Aorta (tissue), 5 donors: ENCODE data around the gene PHC2. TPM values are rescaled to one million over a fixed set of nuclear protein-coding genes. Genes with fewer than 3 reads are reported as not detected.

ENCODE experiments used
- ATAC-seq: fragments of 200-7000 bp; cut with Tn5 transposase; one replicate; pipeline ENCODE4 v1.9.1; 2022; ENCODE audit warnings: moderate library complexity; ENCODE audit not compliant: low FRiP score
- DNase-seq, 2 donors: peaks; one replicate each; pipeline ENCODE4 v3.0.0-alpha.2; 2020
- H3K27ac ChIP-seq, 2 donors: one replicate each; pipeline ENCODE4 v1.5.1; 2013; ENCODE audit warnings: low read length in 2 of 2, mild to moderate bottlenecking in 2 of 2, moderate library complexity in 2 of 2, control low read depth in 1 of 2, inconsistent platforms in 1 of 2, low read depth in 1 of 2
- H3K27me3 ChIP-seq, 2 donors: one replicate each; pipeline ENCODE4 v1.6.1; 2013; ENCODE audit warnings: control low read depth in 1 of 2, low read length in 1 of 2, mild to moderate bottlenecking in 1 of 2, moderate library complexity in 1 of 2; ENCODE audit not compliant: insufficient read depth in 2 of 2, control insufficient read depth in 1 of 2
- H3K36me3 ChIP-seq, 2 donors: one replicate each; pipeline ENCODE4 v1.6.1; 2013; ENCODE audit warnings: control low read depth in 1 of 2, low read length in 1 of 2, mild to moderate bottlenecking in 1 of 2; ENCODE audit not compliant: insufficient read depth in 2 of 2, control insufficient read depth in 1 of 2
- H3K4me1 ChIP-seq, 2 donors: one replicate each; pipeline ENCODE4 v1.6.1; 2013; ENCODE audit warnings: low read length in 2 of 2, control low read depth in 1 of 2, mild to moderate bottlenecking in 1 of 2, moderate library complexity in 1 of 2; ENCODE audit not compliant: insufficient read depth in 2 of 2, control insufficient read depth in 1 of 2
- H3K4me3 ChIP-seq, 2 donors: one replicate each; pipeline ENCODE4 v1.5.1; 2013; ENCODE audit warnings: low read length in 2 of 2, control low read depth in 1 of 2, mild to moderate bottlenecking in 1 of 2
- H3K9me3 ChIP-seq: one replicate; pipeline ENCODE4 v1.6.1; 2013; ENCODE audit warnings: mild to moderate bottlenecking, low read length; ENCODE audit not compliant: control insufficient read depth
- WGBS, 2 donors: extraction: QIAGEN DNeasy Blood & Tissue Kit; methylation state at CpG; one replicate each; pipeline ENCODE4 v1.1.7; 2013; 5-methylcytosine and 5-hydroxymethylcytosine counted together
- intact Hi-C, 2 donors: fragments of 100-400 bp; cut with DNase I; formaldehyde crosslinking; loops; one replicate each; pipeline versions ENCODE4 v1.14.2 to v1.15.0; 2022
- polyA plus RNA-seq, 2 donors: library from polyadenylated mRNA; stranded (reverse); fragments of 200-250 nt; gene quantifications; one replicate each; pipeline ENCODE4 v1.2.3, GENCODE V29; 2013
- total RNA-seq, 2 donors: library from RNA; stranded (reverse); fragmentation: NEBNext Ultra II Directional; extraction: Animal tissue kit (Norgen Biotek cat#: 25700); gene quantifications; one replicate each; pipeline ENCODE4 v1.2.1, GENCODE V29; 2021
- donor health status: healthy with polysubstance abuse.
- donor health status: Bipolar disorder and iron deficiency.
- donor health status: DM: no; HTN: no; CAD: no.
- donor health status: DM: no; HTN: no; CAD: no.
- donor health status: DM: yes; HTN: yes; CAD: no.

The PHC2 gene
- total and polyA plus RNA-seq, 4 donors: 82.4 to 156 (median 107) TPM

DNA sequence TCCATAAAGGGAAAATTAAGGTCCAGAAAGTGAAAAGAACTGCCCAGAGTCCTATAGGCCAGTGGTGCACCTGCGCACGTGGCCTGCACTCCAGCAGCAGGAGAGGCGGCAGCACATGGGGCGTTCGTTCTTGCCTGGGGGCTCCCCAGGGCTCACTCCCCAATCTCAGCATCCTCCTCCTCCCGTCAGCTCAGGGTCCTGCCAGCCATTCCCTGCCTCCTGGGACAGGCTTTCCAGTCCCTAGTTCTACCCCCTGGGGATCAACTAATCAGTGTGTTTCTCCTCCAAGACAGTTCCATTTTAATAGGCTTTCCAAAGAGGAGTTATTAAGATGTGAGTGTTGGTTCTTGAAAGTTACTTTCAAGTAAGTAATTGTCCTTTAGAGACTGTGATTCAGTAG is 108.8 kb downstream of the PHC2 start:
- Histone ChIP-seq H3K27me3 (no peaks in the 10 kb centered on the region), H3K9me3 (no peaks in the 10 kb centered on the region), H3K36me3 (peaks cover 6 to 14% of the 10 kb centered on the region in 2 donors), H3K27ac (no peak overlapping the region), H3K4me1 (no peaks in the 10 kb centered on the region), H3K4me3 (no peak overlapping the region)
- DNase-seq (peak; percentile 22 to 45), ATAC-seq (no peak)
- 46 to 60% methylated on average over 6 of the region's 6 CpGs for WGBS, 2 donors
- intact Hi-C loops: no loop called here

DNA sequence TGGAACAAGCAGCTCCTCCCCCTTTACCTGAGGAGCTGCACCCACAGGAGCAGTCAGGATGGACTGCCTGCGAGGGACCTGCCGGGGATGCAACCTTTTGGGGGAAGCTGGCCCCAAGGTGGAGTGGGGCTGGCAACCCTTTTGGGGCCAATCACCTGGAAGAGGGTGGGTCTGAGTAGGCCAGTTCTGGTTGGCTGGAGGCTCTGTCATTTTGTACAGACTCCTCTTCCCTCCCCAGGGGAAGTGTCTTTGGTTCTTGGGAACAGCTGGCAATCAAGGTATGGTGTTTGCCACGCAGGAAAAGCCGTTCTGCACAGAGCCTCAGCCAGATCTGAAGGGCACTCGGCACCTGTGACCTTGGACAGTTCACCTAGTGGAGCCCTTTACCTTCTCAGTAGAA is 109.7 kb downstream of the PHC2 start:
- H3K27ac ChIP-seq: no peak overlapping the region
- H3K36me3 ChIP-seq: peaks cover 6 to 12% of the 10 kb centered on the region in 2 donors
- 73 to 79% methylated on average over 5 of the region's 5 CpGs for WGBS, 2 donors
- intact Hi-C loops: no loop called here
- ATAC-seq: no peak
- H3K4me3 ChIP-seq: no peak overlapping the region
- H3K9me3 ChIP-seq: no peaks in the 10 kb centered on the region
- no peaks in the 10 kb centered on the region for H3K4me1 ChIP-seq
- H3K27me3 ChIP-seq: no peaks in the 10 kb centered on the region
- DNase-seq: peak; percentile 28 to 39

DNA sequence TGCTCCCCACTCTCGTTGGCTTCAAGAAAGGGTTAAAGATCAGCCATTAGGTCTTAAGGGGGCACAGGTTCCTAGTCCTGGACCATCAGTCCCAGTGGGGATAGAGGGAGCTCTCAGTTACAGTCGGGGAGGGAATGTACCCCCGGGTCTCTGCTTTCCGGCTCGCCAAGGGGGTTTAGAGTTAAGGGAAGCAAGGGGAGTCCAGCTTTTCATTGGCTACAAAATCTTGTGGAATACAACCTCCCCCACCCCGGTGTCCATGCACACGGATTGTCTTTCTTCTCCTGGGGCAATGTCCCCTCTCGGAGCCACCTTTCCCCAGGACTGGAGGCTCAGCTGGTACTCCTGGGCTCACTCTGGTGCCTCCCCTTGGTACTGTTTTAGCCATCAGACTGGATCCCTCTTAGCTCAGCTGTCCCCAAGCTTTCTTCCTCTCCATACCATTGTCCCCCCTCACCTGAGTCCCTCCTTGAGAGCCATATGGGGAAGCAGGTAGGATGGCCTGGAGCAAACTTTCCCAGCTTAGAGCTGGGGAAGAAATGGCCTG is 110.2 kb downstream of the PHC2 start, which contains the start of gene A3GALT2:
TSS of gene A3GALT2 (minus strand) at position 480 of the 547 bp plus-strand sequence. CDS start at position 480, 0 bp downstream.
- Histone ChIP-seq H3K4me3 (no peak within 1 kb of the TSS), H3K4me1 (no peaks in the 10 kb centered on the region), H3K9me3 (no peaks in the 10 kb centered on the region), H3K27me3 (no peaks in the 10 kb centered on the region), H3K36me3 (peaks cover 3 to 11% of the 10 kb centered on the region in 2 donors), H3K27ac (no peak within 1 kb of the TSS)
- WGBS, 2 donors: 56% methylated on average over 8 of the region's 8 CpGs
- ATAC-seq (no peak), DNase-seq (peak in 1 of 2 donors; percentile 59)
- intact Hi-C loops: no loop called here

DNA sequence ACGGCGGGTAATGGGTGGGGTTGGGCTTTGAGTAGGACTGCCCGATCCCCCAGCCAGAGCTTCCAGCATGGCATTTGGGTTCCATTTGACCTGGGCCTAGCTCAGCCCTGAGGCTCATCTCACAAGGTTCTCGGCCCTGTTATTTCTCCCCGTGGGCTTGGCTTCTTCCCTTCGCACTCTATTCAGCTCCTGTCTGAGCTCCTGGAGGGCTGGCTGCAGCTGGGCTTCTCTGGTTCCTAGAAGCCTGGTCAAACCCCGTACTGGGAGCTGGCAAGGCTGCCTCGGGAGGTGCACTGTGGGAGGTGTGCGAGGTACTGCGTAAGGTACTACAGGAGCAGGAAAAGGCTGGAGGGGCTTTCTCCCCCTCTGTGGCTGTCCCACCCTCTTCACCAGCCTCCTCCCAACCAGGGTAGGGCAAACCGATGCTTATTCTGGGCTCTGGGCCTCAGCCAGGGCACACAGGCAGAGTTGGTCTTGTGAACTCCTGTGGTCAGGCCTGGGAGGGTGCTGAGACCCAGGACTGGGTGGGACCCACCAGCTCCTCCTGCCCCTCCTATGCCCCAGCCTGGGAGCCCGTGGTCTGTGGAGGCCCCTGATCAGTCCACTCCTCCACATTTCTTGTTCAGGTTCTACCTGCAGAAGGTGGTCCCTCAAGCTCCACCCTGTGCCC is 110.8 kb downstream of the PHC2 start:
- ATAC-seq: no peak
- Histone ChIP-seq H3K9me3 (no peaks in the 10 kb centered on the region), H3K27ac (no peak overlapping the region), H3K27me3 (no peaks in the 10 kb centered on the region), H3K4me3 (no peak overlapping the region), H3K4me1 (no peaks in the 10 kb centered on the region), H3K36me3 (peaks cover 0 to 6% of the 10 kb centered on the region in 2 donors)
- intact Hi-C loops: no loop called here
- DNase-seq: peak; percentile 45 to 69
- 59 to 64% methylated on average over 12 of the region's 12 CpGs for WGBS, 2 donors

DNA sequence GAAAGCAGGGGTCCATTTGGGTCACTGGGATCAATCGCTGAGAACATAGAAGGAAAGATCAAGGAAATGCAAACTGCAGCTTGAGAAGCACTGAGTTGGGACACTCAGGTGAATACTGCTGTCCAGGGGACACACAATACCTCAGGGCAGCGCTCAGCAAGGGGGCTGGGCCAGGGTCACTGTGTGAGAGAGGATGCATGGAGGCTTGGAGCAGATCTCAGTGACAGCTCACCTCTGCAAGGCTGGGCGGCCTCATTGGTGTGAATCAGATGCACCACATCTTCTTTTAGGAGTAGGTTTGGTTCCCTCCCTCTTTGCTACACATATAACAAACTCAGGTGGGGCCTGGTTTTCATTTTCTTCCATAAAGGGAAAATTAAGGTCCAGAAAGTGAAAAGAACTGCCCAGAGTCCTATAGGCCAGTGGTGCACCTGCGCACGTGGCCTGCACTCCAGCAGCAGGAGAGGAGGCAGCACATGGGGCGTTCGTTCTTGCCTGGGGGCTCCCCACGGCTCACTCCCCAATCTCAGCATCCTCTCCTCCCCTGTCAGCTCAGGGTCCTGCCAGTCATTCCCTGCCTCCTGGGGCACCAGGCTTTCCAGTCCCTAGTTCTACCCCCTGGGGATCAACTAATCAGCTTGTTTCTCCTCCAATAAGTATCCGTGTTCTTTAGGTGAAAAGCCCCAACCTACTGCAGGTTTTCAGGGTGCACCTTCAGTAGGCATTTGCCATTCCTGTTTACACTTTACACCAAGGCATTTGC is 111.5 kb downstream of the PHC2 start:
- H3K27ac ChIP-seq: no peak overlapping the region
- DNase-seq (peak; percentile 20 to 65), ATAC-seq (no peak)
- H3K27me3 ChIP-seq: no peaks in the 10 kb centered on the region
- H3K36me3 ChIP-seq: peaks cover 0 to 3% of the 10 kb centered on the region in 2 donors
- H3K4me1 ChIP-seq: no peaks in the 10 kb centered on the region
- H3K4me3 ChIP-seq: no peak overlapping the region
- intact Hi-C loops: no loop called here
- WGBS, 2 donors: 80 to 86% methylated on average over 9 of the region's 9 CpGs
- no peaks in the 10 kb centered on the region for H3K9me3 ChIP-seq

DNA sequence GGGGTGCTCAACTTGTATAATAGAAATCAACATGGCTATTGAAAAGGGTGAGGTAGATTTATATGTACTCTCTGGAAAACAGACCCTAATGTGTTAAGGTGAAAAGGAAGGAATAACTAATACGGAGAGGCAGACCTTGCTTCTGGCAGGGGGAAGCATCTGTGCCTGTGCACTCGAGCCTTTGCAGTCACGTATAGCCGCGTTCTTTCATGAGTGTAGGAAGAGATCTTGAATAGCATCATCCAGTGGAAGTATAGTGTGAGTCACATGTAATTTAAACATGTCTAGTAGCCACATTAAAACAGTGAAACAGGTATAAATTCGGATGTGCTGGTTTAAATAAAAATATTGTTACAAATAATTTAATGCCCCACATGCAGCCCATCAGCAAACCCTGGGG is 112.9 kb downstream of the PHC2 start:
- DNase-seq (no peak), ATAC-seq (no peak)
- no peaks in the 10 kb centered on the region for H3K27me3 ChIP-seq
- no peak overlapping the region for H3K27ac ChIP-seq
- intact Hi-C loops: no loop called here
- no peaks in the 10 kb centered on the region for H3K36me3 ChIP-seq
- no peaks in the 10 kb centered on the region for H3K9me3 ChIP-seq
- no peak overlapping the region for H3K4me3 ChIP-seq
- WGBS, 2 donors: 71 to 73% methylated on average over 6 of the region's 6 CpGs
- no peaks in the 10 kb centered on the region for H3K4me1 ChIP-seq

DNA sequence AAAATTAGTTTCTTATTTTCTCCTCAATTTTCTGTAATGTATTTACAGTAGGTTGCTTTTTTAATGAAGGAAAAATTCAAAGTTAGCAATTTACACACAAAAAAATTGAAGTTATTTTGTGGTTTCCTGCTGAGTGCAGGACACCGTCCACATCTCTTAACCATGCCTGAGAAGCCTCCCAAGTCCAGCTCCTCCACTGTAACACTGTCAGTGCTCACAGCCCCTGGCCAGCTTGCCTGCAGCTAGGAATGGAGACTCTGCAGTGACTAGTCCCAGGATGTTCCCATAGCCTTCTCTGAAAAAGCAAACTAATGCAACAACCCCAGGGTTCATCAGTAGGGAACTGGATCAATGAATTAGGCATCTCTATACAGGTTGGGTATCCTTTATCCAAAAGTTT is 113.5 kb downstream of the PHC2 start:
- peak in 1 of 2 donors; percentile 18 for DNase-seq
- no peak for ATAC-seq
- no peak overlapping the region for H3K27ac ChIP-seq
- no peaks in the 10 kb centered on the region for H3K9me3 ChIP-seq
- intact Hi-C loops: no loop called here
- H3K4me3 ChIP-seq: no peak overlapping the region
- 57 to 60% methylated on average over 1 of the region's 1 CpG for WGBS, 2 donors
- no peaks in the 10 kb centered on the region for H3K36me3 ChIP-seq
- H3K27me3 ChIP-seq: no peaks in the 10 kb centered on the region
- no peaks in the 10 kb centered on the region for H3K4me1 ChIP-seq

DNA sequence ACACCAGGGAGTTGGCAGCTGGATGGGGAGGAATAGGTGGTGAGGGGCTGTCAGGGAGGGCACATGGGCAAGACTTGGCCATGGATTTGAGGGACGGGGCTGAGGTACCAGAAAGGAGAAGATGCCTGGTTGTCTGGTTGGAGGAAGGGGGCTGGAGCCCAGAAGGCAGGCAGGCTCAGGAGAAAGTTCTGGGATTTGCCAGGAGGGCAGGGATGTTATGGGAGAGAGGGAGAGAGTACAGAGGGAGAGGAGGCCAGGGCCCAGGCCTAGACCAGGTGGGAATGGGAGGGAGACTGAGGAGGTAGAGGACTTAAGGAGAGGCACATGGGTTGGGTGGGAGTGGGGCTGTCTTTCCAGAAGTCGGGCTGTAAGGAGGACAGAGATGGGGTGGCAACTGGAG is 114.3 kb downstream of the PHC2 start:
- no peaks in the 10 kb centered on the region for H3K36me3 ChIP-seq
- no peak overlapping the region for H3K27ac ChIP-seq
- H3K4me1 ChIP-seq: no peaks in the 10 kb centered on the region
- ATAC-seq: no peak
- H3K4me3 ChIP-seq: no peak overlapping the region
- H3K9me3 ChIP-seq: no peaks in the 10 kb centered on the region
- intact Hi-C loops: no loop called here
- peak in 1 of 2 donors; percentile 63 for DNase-seq
- WGBS, 2 donors: 72 to 82% methylated on average over 2 of the region's 2 CpGs
- no peaks in the 10 kb centered on the region for H3K27me3 ChIP-seq
